ENCODE data around the gene MEGF10. TPM values are rescaled to one million over a fixed set of nuclear protein-coding genes. Genes with fewer than 3 reads are reported as not detected.

MEGF10 gene
- total RNA-seq, 1 donor from 2014 or later: 96.1 TPM

- DNase-seq (ENCODE audit: low read depth, low spot score): no peak
- no peak overlapping the region for H3K27ac Mint-ChIP-seq (ENCODE audit: unreplicated experiment)
- TF ChIP-seq, protein P1, sequence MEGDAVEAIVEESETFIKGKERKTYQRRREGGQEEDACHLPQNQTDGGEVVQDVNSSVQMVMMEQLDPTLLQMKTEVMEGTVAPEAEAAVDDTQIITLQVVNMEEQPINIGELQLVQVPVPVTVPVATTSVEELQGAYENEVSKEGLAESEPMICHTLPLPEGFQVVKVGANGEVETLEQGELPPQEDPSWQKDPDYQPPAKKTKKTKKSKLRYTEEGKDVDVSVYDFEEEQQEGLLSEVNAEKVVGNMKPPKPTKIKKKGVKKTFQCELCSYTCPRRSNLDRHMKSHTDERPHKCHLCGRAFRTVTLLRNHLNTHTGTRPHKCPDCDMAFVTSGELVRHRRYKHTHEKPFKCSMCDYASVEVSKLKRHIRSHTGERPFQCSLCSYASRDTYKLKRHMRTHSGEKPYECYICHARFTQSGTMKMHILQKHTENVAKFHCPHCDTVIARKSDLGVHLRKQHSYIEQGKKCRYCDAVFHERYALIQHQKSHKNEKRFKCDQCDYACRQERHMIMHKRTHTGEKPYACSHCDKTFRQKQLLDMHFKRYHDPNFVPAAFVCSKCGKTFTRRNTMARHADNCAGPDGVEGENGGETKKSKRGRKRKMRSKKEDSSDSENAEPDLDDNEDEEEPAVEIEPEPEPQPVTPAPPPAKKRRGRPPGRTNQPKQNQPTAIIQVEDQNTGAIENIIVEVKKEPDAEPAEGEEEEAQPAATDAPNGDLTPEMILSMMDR (conservative IDR thresholded peaks at IDR 0.05): no peak
- no peaks in the 10 kb centered on the region for H3K9me3 Mint-ChIP-seq
- H3K27me3 Mint-ChIP-seq (ENCODE audit: low read depth): no peaks in the 10 kb centered on the region
- H3K36me3 Mint-ChIP-seq (ENCODE audit: low read depth): peaks cover 15% of the 10 kb centered on the region
- peaks cover 60% of the 10 kb centered on the region for H3K4me1 Mint-ChIP-seq
- no peak overlapping the region for H3K4me3 Mint-ChIP-seq
Measured at GRCh38 chr5:127416906-127417305, 126.3 kb downstream of the MEGF10 start.

DNA sequence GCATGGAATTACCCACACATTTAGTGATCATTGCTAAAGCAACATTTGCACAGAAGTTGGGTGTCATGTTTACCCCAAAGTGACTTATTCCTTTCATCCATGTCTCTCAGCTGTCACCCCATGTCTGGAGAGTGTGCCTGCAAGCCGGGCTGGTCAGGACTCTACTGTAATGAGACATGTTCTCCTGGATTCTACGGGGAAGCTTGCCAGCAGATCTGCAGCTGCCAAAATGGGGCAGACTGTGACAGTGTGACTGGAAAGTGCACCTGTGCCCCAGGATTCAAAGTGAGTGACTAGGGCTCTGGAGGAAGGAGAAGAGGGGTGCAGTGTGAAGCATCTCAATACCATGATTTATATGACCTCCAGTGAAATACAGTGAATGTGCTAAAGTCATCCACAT is 126.9 kb downstream of the MEGF10 start:
- Mint-ChIP-seq H3K9me3 (no peaks in the 10 kb centered on the region), H3K36me3 (ENCODE audit: low read depth) (peaks cover 16% of the 10 kb centered on the region), H3K27ac (ENCODE audit: unreplicated experiment) (no peak overlapping the region), H3K4me1 (peaks cover 60% of the 10 kb centered on the region), H3K4me3 (peak overlapping the region; percentile 2), H3K27me3 (ENCODE audit: low read depth) (no peaks in the 10 kb centered on the region)
- no peak for DNase-seq (ENCODE audit: low read depth, low spot score)
- TF ChIP-seq, protein P1 (conservative IDR thresholded peaks at IDR 0.05): no peak

- DNase-seq (ENCODE audit: low read depth, low spot score): no peak
- H3K4me1 Mint-ChIP-seq: peaks cover 60% of the 10 kb centered on the region
- no peak overlapping the region for H3K27ac Mint-ChIP-seq (ENCODE audit: unreplicated experiment)
- H3K36me3 Mint-ChIP-seq (ENCODE audit: low read depth): peaks cover 23% of the 10 kb centered on the region
- no peaks in the 10 kb centered on the region for H3K27me3 Mint-ChIP-seq (ENCODE audit: low read depth)
- TF ChIP-seq, protein P1 (conservative IDR thresholded peaks at IDR 0.05): no peak
- H3K9me3 Mint-ChIP-seq: no peaks in the 10 kb centered on the region
- H3K4me3 Mint-ChIP-seq: peak overlapping the region; percentile 32
Measured at GRCh38 chr5:127418367-127418766, 127.8 kb downstream of the MEGF10 start.

GRCh38 chr5:127418974-127419682 is 128.5 kb downstream of the MEGF10 start:
- Mint-ChIP-seq H3K27ac (ENCODE audit: unreplicated experiment) (peak overlapping the region; percentile 40), H3K4me3 (no peak overlapping the region), H3K36me3 (ENCODE audit: low read depth) (peaks cover 23% of the 10 kb centered on the region), H3K9me3 (no peaks in the 10 kb centered on the region), H3K4me1 (peaks cover 60% of the 10 kb centered on the region), H3K27me3 (ENCODE audit: low read depth) (no peaks in the 10 kb centered on the region)
- TF ChIP-seq, protein P1 (conservative IDR thresholded peaks at IDR 0.05): no peak
- no peak for DNase-seq (ENCODE audit: low read depth, low spot score)

- Mint-ChIP-seq H3K4me3 (no peak overlapping the region), H3K9me3 (no peaks in the 10 kb centered on the region), H3K27me3 (ENCODE audit: low read depth) (no peaks in the 10 kb centered on the region), H3K27ac (ENCODE audit: unreplicated experiment) (no peak overlapping the region), H3K36me3 (ENCODE audit: low read depth) (peaks cover 26% of the 10 kb centered on the region), H3K4me1 (peaks cover 62% of the 10 kb centered on the region)
- DNase-seq (ENCODE audit: low read depth, low spot score): no peak
- TF ChIP-seq, protein P1 (conservative IDR thresholded peaks at IDR 0.05): no peak
Measured at GRCh38 chr5:127419683-127420257, 129.2 kb downstream of the MEGF10 start.

Data from neural crest cell (in vitro differentiated cells).